ENCODE measurements around the gene TRPV4.

The TRPV4 gene

GRCh38 chr12:109764123-109764522 is 69.1 kb downstream of the TRPV4 start:
- DNase-seq (ENCODE audit: low spot score) = no peak
- no peak for FAIRE-seq

- no peak for FAIRE-seq
These were observed 69.9 kb downstream of the TRPV4 start for GRCh38 chr12:109763201-109763841.

GRCh38 chr12:109762673-109763191 is 70.5 kb downstream of the TRPV4 start:
- FAIRE-seq = no peak
- no peak for DNase-seq (ENCODE audit: low spot score)

More at GRCh38 chr12:109763201-109763841, 69.9 kb downstream of the TRPV4 start:
- DNase-seq (ENCODE audit: low spot score) = peak; percentile 50

- no peak for FAIRE-seq
- DNase-seq (ENCODE audit: low spot score) = no peak
These were observed 71.0 kb downstream of the TRPV4 start for GRCh38 chr12:109762071-109762672.

GRCh38 chr12:109760930-109761921 is 72.0 kb downstream of the TRPV4 start:
- DNase-seq (ENCODE audit: low spot score) (no peak), FAIRE-seq (no peak)

GRCh38 chr12:109760031-109760929 is 72.9 kb downstream of the TRPV4 start:
- DNase-seq (ENCODE audit: low spot score) (no peak), FAIRE-seq (no peak)

- FAIRE-seq (no peak), DNase-seq (ENCODE audit: low spot score) (no peak)
These were observed 73.6 kb downstream of the TRPV4 start for GRCh38 chr12:109759595-109759994.

GRCh38 chr12:109758426-109759420 is 74.5 kb downstream of the TRPV4 start:
- DNase-seq (ENCODE audit: low spot score) (no peak), FAIRE-seq (no peak)

- DNase-seq (ENCODE audit: low spot score) (no peak), FAIRE-seq (no peak)
These were observed 75.4 kb downstream of the TRPV4 start for GRCh38 chr12:109757671-109758265.

GRCh38 chr12:109756457-109756856 is 76.7 kb downstream of the TRPV4 start:
- FAIRE-seq (no peak), DNase-seq (ENCODE audit: low spot score) (no peak)

GRCh38 chr12:109753959-109754358 is 79.2 kb downstream of the TRPV4 start:
- FAIRE-seq (no peak), DNase-seq (ENCODE audit: low spot score) (no peak)

- FAIRE-seq = no peak
- no peak for DNase-seq (ENCODE audit: low spot score)
These were observed 80.2 kb downstream of the TRPV4 start for GRCh38 chr12:109753054-109753401.

- FAIRE-seq (no peak), DNase-seq (ENCODE audit: low spot score) (no peak)
These were observed 80.8 kb downstream of the TRPV4 start for GRCh38 chr12:109752117-109753053.

- DNase-seq (ENCODE audit: low spot score) = no peak
- FAIRE-seq = no peak
These were observed 87.9 kb downstream of the TRPV4 start for GRCh38 chr12:109744986-109745942.

GRCh38 chr12:109744026-109744425 is 89.2 kb downstream of the TRPV4 start:
- no peak for FAIRE-seq
- no peak for DNase-seq (ENCODE audit: low spot score)

GRCh38 chr12:109743076-109743910 is 89.9 kb downstream of the TRPV4 start:
- no peak for FAIRE-seq
- no peak for DNase-seq (ENCODE audit: low spot score)

Measured in urothelium cell line (cell line).